ENCODE data around the gene TSSK1B.
"Not testable (repeated sequence)": the region's sequence is repeated elsewhere in the genome, so short reads cannot be mapped to it uniquely, and the experiment has no call there.

The TSSK1B gene

GRCh38 chr5:113434889-113435288 is at the start of gene TSSK1B:
Gene TSSK1B, minus strand, starts transcription at chr5:113434989. Its CDS starts 150 bp downstream, at chr5:113434839.
- no peak for DNase-seq

DNA sequence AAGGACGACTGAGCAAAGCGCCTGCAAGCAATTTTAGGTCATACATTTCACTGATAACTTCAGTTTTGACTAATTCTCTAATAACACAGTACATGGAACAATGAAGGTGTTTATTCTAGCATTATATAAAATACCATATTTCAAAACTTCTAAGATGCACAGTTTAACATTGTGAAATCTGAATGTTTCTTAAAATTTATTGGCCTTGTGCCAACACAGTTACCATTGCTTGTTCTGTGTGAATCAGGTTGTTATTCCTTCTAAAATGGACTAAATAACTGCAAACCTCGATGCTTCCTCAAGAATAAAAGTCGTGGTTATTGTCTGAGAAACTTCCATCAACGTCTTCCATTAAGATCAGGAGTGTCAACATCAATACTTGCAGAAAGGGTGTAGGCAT is 45.5 kb upstream of the TSSK1B start:
- no peak for DNase-seq

DNA sequence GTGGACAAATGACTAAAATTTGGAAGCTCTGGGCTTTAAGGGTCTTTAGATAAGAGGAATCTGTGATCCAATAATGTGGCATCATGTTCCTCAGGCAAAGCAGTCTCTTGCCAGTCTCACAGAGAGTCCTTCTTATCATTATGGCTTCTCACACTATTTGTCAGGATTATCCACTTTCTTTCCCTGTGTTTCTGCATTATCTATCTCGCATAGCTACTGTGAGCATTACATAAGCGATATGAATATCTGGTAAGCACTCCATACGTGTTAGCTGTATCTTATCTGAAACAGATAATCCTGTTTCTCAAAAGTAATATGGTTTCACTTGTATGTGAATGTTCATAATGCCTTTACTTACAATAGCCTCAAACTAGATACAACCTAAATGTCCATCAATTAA is 43.9 kb upstream of the TSSK1B start:
- no peak for DNase-seq

GRCh38 chr5:113474100-113474728 is 39.4 kb upstream of the TSSK1B start:
- no peak for DNase-seq

DNA sequence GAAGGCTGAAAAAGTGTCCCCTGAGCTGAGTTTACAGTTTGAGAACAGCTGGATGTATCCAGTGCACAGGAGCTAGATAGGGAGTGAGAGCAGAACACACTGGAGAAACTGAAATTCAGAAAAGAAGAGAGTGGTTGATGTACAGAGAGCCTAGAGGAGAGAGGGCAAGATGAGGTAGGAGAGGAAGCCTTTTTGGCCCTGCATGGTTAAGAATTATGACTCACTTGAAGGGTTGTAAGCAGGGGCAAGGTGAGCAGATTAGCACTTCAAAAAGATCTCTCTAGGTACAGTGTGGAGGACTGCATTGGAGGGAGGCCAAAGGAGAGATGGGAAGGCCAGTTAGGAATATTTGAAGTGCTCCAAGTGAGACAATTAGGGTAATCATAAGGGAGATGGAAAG is 28.2 kb upstream of the TSSK1B start:
- no peak for DNase-seq

- not testable (repeated sequence) for DNase-seq
Observed at GRCh38 chr5:113457106-113457505, 22.3 kb upstream of the TSSK1B start.

DNA sequence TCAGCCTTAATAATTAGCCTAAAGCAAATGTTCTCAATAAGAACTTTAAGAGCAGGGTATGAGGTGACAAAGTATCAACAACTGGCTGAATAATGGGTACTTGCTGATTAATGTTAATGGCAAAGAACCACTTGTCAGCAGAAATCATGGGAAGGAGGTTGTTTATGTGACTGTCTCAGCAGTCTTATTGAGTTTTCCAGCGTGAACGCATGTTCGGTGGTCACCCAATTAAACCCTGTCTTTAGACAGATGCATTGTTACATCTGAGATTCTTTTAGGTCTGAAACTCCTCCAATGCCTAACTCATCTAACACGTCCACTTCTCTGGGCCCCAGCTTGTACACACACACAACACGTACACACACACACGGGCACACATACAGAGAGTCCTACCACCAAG is 18.2 kb upstream of the TSSK1B start:
- no peak for DNase-seq

DNA sequence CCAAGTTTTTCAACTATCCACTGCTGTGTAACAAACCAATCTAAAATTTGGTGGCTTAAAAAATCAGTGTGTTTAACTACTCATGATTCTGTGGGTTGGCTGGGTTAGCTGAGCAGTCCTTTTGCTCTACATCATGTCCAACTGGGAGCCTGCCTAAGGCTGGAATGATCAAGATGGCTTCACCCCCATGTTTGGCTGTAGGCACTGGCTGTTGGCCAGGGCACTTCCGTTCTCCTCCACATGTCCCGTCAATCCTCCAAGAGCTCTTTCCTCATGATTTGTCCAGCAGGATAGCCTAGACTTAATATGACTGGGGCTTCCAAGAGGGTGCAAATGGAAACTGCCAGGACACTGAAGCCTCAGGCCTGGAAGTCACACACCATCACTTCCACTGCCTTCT is 17.0 kb upstream of the TSSK1B start:
- DNase-seq, result no peak

GRCh38 chr5:113450929-113451328 is 16.1 kb upstream of the TSSK1B start:
- DNase-seq, result no peak

DNA sequence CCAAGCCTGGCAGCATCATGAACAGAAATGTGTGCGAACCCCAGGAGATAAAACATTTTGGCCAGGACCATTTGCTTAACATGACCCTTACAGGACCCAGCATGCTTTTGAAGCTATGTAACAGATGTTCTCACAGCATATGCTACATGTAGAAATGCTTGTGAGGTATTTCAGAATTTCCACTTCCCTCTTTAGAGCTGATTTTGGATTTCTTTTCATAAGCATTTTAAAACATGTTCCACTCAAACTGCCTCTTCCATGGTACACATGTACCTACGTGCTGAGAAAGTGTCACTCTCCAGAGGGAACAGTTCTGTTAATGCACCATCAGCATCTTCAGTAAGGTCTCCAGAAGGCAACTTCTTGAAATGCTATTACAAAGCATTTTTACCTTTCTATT is 15.7 kb upstream of the TSSK1B start:
- no peak for DNase-seq

GRCh38 chr5:113448252-113448651 is 13.5 kb upstream of the TSSK1B start:
- DNase-seq, result no peak

DNA sequence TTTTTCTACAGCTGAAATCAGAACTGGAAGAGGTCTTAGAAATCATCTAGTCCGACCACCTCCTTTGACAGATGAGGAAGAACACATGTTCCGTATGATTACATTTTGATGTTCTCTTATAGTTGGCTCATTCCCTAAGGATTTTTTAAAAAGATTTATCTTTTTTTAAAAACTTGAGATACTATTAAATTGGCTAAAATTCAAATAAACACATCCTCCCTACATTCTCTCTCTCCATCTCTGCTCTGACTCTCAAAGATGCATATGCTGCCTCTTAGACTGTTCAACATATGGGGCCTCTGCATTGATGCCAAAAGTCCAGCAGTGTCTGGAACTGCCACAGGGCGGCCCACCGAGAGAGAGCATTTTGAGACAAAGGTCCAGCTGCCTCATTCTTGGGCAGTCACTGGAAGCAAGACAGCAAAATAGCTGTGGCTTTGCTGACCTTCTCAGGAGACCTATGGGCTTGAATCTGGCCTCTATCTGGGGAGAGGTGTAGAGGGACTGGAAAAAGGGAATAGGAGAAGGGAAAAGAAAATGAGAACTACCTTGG is 12.8 kb upstream of the TSSK1B start:
- DNase-seq, result no peak

- no peak for DNase-seq
Observed at GRCh38 chr5:113446358-113446927, 11.7 kb upstream of the TSSK1B start.

GRCh38 chr5:113437111-113437510 is 2.3 kb upstream of the TSSK1B start:
- DNase-seq, result no peak

DNA sequence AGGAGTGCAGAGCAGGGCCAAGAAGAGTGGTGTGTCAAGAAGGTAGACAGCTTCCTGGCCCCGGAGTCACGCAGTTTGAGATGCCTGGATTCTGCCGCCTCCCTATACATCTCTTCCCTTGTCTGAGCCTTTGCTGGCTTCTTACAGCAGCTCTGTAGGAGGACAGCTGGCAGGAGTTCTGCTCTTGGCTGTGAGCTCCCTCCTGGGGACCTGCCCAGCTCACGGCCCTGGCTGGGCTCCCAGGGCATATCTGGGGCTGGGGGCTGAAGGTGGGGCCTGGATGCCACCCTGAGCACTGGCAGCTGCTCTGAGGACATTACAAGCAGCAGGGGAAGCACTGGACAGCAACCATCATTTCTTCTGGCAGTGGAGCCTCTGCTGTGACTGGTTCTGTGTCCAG is 786 bp upstream of the TSSK1B start:
- no peak for DNase-seq

DNA sequence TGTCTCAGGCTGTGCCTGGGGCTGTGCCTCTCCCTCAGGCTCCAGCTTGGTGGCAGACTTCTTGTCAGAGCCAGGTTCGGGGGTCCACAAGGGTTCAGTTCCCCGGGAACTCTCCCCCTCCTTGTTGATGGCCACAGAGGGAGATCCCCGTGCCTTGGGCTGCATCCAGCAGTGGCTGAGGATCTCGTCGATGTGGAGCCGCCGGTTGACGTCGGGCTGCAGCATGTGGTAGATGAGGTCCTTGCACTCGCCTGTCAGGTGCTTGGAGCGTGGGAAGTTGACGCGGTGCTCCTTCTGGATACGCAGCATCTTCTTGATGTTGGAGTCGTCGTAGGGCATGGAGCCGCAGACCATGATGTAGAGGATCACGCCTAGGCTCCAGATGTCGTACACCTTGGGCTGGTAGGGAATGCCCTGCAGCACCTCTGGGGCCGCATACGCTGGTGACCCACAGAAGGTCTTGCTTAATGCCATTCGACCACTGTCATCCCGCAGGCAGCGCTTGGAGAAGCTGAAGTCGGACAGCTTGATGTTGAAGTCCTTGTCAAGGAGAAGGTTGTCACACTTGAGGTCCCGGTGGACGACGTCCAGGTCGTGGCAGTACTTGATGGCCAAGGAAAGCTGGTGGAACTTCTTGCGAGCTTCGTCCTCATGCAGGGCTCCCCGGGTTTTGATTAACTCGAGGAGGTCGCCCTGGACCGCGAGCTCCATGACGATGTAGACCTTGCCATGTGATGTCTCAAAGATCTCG is 752 bp downstream of the TSSK1B start:
- no peak for DNase-seq

DNA sequence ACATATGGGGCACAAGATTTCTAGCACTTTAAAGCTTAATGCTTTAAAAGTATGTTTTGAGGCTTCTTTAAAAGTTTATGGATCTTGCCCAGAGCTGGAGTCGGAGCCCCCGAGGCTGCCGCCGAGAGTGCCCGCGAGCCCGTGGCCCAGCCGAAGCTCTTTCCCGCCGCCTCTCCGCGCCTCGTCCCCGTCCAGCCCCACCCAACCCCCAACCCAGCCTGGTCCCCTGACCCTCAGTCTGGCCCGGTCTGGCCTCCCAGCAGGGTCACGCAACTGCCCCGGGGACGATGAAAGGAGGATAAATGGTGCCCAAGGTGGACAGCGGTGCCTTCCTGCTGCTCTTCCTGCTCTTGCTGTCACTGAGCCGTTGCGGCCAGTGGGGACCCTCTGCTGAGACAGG is 1.7 kb downstream of the TSSK1B start:
- DNase-seq, result no peak

GRCh38 chr5:113427871-113428574 is 6.8 kb downstream of the TSSK1B start:
- no peak for DNase-seq

DNA sequence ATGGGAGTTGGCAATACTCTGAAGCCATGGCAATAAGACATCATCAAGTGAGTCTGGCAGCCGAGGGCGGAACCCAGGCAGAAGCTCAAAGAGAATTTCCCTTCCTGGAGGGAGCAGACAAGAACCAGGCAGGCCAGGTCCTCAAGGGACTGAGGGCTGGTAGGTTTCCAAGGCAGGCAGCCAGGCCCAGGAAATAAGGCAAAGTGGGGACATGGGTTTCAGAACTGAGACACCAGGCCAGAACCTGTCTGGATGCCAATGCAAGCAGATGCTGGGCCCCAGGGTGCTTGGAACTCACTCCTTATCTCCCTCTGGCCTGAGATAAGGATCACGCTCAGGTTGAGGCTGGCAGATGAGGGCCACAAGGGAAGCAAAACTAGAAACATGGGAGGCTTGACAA is 8.9 kb downstream of the TSSK1B start:
- no peak for DNase-seq

GRCh38 chr5:113421693-113422092 is 13.1 kb downstream of the TSSK1B start:
- DNase-seq, result no peak

DNA sequence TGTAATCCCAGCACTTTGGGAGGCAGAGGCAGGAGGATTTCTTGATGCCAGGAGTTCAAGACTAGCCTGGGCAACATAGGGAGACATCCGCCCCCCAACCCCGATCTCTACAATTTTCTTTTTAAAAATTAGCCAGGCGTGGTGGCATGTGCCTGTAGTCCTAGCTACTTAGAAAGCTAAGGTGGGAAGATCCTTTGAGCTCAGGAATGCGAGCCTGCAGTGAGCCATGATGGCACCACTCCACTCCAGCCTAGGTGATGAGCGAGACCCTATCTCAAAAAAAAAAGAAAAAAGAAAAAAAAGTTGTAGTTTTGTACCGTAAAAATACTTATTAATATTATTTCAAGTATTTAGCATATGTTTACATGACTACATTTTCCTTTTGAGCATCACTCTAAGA is 29.3 kb downstream of the TSSK1B start:
- no peak for DNase-seq

GRCh38 chr5:113404269-113404668 is 30.5 kb downstream of the TSSK1B start:
- no peak for DNase-seq

DNA sequence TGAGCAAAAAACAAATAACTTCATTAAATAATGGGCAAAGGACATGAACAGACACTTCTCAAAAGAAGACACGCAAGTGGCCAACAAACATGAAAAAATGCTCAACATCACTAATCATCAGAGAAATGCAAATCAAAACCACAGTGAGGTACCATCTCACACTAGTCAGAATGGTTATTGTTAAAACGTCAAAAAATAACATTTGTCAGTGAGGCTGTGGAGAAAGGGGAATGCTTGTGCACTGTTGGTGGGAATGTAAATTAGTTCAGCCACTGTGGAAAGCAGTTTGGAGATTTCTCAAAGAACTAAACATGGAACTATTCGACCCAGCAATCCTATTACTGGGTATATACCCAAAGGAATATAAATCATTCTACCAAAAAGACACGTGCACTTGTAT is 36.8 kb downstream of the TSSK1B start:
- DNase-seq, result not testable (repeated sequence)

GRCh38 chr5:113397046-113397445 is 37.7 kb downstream of the TSSK1B start:
- no peak for DNase-seq
